HL-60 (cell line): ENCODE measurements around the gene MAPKAPK3.

Source experiments
- DNase-seq, 2 experiments: peaks; one replicate each; pipeline ENCODE4 v3.0.0-alpha.2; 2010 to 2020; ENCODE audit warnings: low read depth in 1 of 2, low spot score in 1 of 2
- H3K27ac ChIP-seq: fragments of 250-450 bp; sonication (Bioruptor Pico); replicated peaks from 2 replicates; pipeline ENCODE4 v1.5.1; 2020; ENCODE audit warnings: mild to moderate bottlenecking, moderate library complexity
- H3K27me3 ChIP-seq: fragments of 250-450 bp; sonication (Bioruptor Pico); 2 replicates; pipeline ENCODE4 v1.5.1; 2021; ENCODE audit warnings: mild to moderate bottlenecking, moderate library complexity; ENCODE audit not compliant: insufficient read depth, poor library complexity, severe bottlenecking
- H3K4me3 ChIP-seq: replicated peaks from 2 replicates; pipeline ENCODE4 v1.5.1; 2011; ENCODE audit warnings: mild to moderate bottlenecking, control low read depth, low read length; ENCODE audit not compliant: insufficient read depth
- GABPA ChIP-seq: IDR thresholded peaks from 2 replicates; pipeline ENCODE4 v1.6.1; 2012; ENCODE audit warnings: low read depth
- POLR2AphosphoS5 ChIP-seq: IDR thresholded peaks from 2 replicates; pipeline ENCODE4 v1.6.1; 2012; ENCODE audit warnings: low read depth
- SPI1 ChIP-seq: IDR thresholded peaks from 2 replicates; pipeline ENCODE4 v1.6.1; 2012; ENCODE audit warnings: low read depth, mild to moderate bottlenecking, borderline replicate concordance
- TF ChIP-seq, protein P1 (sequence below): IDR thresholded peaks from 2 replicates; pipeline ENCODE4 v1.6.1; 2012; ENCODE audit warnings: low read depth; ENCODE audit not compliant: insufficient replicate concordance
- TF ChIP-seq, protein P2 (sequence below): IDR thresholded peaks from one replicate; pipeline ENCODE4 v1.5.1; 2011; ENCODE audit warnings: low read length, control low read depth, inconsistent platforms; ENCODE audit not compliant: insufficient read depth

Gene MAPKAPK3

DNA sequence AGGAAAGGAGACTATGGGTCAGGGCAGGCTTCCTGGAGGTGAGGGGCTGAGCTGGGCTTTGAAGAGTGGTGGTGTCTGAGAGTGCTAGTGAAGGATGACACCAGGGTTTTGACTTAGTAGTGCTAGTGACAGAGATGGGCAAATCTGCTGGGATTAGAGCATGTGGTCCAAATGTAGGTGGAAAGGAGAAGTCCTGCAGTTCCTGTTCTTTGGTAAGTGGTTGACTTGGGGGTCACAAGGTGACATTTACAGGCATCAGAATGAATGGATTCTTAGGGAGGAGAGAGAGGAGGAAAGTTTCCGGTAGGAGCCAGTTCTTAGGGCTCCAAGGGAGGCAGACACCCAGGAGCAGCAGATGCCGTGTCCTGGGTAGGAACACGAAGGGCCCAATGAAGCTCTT lies 57.0 kb downstream of the MAPKAPK3 start:
- Histone ChIP-seq H3K27me3 (peaks cover 55% of the 10 kb centered on the region), H3K4me3 (no peak overlapping the region), H3K27ac (no peak overlapping the region)
- DNase-seq, result no peak
- TF ChIP-seq, protein P1, sequence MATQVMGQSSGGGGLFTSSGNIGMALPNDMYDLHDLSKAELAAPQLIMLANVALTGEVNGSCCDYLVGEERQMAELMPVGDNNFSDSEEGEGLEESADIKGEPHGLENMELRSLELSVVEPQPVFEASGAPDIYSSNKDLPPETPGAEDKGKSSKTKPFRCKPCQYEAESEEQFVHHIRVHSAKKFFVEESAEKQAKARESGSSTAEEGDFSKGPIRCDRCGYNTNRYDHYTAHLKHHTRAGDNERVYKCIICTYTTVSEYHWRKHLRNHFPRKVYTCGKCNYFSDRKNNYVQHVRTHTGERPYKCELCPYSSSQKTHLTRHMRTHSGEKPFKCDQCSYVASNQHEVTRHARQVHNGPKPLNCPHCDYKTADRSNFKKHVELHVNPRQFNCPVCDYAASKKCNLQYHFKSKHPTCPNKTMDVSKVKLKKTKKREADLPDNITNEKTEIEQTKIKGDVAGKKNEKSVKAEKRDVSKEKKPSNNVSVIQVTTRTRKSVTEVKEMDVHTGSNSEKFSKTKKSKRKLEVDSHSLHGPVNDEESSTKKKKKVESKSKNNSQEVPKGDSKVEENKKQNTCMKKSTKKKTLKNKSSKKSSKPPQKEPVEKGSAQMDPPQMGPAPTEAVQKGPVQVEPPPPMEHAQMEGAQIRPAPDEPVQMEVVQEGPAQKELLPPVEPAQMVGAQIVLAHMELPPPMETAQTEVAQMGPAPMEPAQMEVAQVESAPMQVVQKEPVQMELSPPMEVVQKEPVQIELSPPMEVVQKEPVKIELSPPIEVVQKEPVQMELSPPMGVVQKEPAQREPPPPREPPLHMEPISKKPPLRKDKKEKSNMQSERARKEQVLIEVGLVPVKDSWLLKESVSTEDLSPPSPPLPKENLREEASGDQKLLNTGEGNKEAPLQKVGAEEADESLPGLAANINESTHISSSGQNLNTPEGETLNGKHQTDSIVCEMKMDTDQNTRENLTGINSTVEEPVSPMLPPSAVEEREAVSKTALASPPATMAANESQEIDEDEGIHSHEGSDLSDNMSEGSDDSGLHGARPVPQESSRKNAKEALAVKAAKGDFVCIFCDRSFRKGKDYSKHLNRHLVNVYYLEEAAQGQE, result no peak
- TF ChIP-seq SPI1, result peak; percentile 86

DNA sequence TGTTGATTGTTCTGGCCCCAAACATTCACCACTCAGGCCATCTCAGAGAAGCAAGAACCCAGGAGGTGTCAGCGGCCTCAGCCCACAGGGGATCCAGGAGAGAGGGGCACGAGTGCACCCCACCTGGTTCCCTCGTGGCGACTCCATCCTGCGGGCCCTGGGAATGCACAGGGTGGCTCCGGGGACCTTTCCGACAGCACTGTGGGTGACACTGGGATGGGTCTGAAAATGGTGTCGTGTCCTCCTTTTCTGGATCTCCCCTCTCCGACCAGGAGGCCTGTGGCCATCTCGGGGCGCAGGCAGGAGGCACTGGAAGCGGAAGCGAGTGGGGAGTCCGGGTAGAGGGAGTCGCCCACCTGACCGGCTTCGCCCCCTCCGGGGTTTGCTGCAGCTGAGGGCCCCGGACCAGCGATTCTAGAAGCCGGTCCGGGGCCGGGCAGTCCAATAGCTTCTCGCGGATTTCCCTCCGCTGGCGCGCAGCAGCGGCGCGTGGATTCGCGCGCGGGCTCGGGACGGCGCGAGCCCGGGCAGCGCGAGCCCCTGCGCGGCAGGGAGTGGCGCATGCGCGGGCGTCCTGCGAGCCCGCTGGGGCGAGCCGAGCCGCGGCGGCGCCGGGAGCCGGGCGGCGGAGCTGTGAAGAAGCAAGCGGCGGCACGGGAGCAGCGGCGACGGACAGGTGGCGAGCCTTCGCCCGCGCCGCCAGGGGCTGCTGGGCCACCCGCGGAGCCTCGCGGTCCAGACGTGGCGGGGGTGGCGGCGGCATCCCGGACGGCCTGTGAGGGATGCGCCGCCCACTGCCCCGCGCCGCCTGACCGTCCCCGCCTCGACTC lies 57.6 kb downstream of the MAPKAPK3 start, which contains the start of gene DOCK3:
TSS of gene DOCK3 (plus strand) at position 579 of the 830 bp plus-strand sequence. CDS start 337 bp downstream, outside the sequence.
- TF ChIP-seq, protein P1, result no peak
- TF ChIP-seq, protein P2, sequence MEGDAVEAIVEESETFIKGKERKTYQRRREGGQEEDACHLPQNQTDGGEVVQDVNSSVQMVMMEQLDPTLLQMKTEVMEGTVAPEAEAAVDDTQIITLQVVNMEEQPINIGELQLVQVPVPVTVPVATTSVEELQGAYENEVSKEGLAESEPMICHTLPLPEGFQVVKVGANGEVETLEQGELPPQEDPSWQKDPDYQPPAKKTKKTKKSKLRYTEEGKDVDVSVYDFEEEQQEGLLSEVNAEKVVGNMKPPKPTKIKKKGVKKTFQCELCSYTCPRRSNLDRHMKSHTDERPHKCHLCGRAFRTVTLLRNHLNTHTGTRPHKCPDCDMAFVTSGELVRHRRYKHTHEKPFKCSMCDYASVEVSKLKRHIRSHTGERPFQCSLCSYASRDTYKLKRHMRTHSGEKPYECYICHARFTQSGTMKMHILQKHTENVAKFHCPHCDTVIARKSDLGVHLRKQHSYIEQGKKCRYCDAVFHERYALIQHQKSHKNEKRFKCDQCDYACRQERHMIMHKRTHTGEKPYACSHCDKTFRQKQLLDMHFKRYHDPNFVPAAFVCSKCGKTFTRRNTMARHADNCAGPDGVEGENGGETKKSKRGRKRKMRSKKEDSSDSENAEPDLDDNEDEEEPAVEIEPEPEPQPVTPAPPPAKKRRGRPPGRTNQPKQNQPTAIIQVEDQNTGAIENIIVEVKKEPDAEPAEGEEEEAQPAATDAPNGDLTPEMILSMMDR, result no peak
- TF ChIP-seq POLR2AphosphoS5 (no peak), GABPA (no peak)
- Histone ChIP-seq H3K4me3 (peak within 1 kb of the TSS; percentile 13), H3K27me3 (peaks cover 55% of the 10 kb centered on the region), H3K27ac (no peak within 1 kb of the TSS)
- no peak for DNase-seq

DNA sequence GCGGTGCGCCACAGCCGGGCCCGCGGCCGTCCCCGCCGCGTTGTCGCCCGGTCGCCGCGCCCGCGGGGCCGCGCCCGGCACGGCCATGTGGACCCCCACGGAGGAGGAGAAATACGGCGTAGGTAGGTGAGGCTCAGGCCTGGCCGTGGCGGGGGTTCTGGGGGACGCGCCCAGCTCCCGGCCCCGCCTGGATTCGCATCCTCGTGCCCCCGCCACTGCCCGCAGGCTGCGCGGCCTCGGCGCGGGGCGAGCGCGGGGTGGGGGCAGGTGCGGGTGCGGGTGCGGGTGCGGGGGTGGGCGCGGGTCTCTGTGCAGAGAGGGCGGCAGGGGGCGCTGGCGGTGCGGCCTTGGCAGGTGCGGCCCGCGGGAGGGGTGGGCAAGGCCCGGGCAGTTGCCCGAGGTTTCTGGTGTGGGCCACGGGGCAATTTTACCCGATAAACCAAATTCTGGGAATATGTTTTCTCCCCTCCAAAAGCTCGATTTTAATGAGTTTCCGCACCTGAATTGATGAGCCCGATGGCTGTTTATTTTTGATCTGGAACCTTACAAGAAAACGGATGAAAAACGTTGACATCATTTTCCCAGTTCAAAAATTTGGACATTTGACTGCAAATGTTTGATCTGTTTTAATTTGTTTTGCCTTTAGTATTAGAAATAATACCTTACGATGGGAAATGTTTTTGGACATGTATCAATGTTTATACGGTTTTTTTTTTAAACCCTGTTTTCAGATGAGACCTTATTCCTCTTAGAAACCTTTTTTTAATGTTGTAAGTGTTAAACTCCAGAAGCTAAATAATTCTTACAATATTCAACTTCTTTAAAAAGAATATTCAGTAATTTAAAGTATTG lies 58.5 kb downstream of the MAPKAPK3 start:
- H3K27ac ChIP-seq, result no peak overlapping the region
- no peak for DNase-seq
- peaks cover 55% of the 10 kb centered on the region for H3K27me3 ChIP-seq
- TF ChIP-seq GABPA, result no peak
- no peak for TF ChIP-seq SPI1
- TF ChIP-seq, protein P1, result no peak
- TF ChIP-seq, protein P2, result no peak
- TF ChIP-seq POLR2AphosphoS5, result no peak
- peak overlapping the region; percentile 13 for H3K4me3 ChIP-seq
